ENCODE results near the gene HOXC6. TPM values are rescaled to one million over a fixed set of nuclear protein-coding genes. Genes with fewer than 3 reads are reported as not detected.

The HOXC6 gene
- total RNA-seq, 1 donor from 2014 or later, result 0.32 TPM

DNA sequence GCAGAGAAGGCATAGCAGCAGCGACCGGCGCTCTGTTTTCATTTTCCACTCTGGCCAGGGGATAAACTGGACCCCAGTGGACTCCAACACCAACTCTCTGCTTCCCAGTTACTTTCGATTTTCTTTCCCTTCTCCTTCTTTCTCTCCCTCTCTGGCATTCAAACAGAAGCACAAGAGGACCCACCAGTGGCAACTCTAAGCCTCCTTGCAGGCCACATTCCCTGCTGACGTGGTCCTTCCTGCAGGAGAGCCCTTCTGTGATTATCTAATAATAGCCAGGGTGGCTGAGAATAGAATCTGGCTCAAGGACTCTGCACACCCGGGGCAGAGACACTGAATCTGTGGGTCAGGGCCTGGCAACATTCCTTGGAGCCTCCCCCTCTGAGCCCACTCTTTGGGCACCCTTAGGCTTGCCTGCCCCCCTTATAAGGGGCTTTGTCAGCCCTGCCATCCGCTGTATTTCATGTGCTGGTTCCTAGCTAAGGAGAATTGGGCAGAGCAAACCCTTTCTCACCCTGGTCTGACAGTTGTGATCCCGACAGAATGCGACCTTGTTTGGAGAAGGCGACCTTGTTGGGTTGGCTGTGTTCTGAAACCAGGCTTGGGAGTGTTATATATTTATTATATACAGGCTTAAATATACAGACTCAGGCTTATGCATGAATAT, 8.2 kb upstream of the HOXC6 start:
- Mint-ChIP-seq H3K4me1 (ENCODE audit: low read depth, unreplicated experiment) (peaks cover 9% of the 10 kb centered on the region), H3K36me3 (ENCODE audit: unreplicated experiment) (no peaks in the 10 kb centered on the region), H3K4me3 (ENCODE audit: unreplicated experiment) (peak overlapping the region; percentile 45), H3K27ac (ENCODE audit: unreplicated experiment) (no peak overlapping the region), H3K9me3 (ENCODE audit: unreplicated experiment) (peaks cover 2% of the 10 kb centered on the region), H3K27me3 (ENCODE audit: unreplicated experiment) (peaks cover 37% of the 10 kb centered on the region)
- TF ChIP-seq, protein P1, sequence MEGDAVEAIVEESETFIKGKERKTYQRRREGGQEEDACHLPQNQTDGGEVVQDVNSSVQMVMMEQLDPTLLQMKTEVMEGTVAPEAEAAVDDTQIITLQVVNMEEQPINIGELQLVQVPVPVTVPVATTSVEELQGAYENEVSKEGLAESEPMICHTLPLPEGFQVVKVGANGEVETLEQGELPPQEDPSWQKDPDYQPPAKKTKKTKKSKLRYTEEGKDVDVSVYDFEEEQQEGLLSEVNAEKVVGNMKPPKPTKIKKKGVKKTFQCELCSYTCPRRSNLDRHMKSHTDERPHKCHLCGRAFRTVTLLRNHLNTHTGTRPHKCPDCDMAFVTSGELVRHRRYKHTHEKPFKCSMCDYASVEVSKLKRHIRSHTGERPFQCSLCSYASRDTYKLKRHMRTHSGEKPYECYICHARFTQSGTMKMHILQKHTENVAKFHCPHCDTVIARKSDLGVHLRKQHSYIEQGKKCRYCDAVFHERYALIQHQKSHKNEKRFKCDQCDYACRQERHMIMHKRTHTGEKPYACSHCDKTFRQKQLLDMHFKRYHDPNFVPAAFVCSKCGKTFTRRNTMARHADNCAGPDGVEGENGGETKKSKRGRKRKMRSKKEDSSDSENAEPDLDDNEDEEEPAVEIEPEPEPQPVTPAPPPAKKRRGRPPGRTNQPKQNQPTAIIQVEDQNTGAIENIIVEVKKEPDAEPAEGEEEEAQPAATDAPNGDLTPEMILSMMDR (IDR thresholded peaks at IDR 0.05; ENCODE audit: partially characterized antibody, unreplicated experiment), result no peak
- no peak for DNase-seq

DNA sequence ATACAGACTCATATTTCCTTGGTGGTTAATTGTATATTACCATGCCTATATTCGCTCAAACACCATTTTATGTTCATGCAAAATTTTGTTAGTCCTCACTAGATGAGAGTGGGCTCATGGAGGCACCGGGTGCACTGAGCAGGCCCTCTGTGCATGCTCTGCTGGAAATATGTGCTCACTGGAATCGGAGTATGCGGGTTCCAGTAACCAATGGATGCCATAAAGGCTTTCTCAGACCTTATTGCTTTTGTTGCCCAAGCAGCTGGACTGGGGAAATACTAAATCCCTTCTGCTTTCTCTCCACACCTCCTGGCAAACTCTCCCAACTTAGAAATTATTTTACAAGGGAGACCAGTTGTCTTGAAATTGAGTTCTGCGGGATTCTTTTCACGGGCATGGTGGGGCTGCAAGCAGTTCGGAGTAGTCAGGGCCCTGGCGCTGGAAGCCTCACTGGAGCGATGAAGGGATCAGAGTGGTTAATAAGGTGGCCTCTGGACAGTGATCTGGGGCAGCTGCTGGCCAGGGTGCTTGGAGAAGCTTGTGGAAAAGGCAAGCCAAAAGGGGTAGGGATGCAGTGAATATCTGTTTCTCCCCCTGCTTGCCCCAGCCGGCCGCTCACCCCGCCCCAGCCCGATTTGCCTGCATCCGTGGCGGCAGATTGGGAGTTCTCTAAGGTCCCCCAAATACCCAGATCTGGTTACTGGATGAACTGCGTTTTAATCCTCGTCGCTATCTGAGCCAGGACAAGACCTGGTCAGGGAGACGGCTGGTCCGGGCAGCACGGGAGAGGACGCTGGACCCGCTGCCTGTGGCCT, 7.4 kb upstream of the HOXC6 start:
- Mint-ChIP-seq H3K4me1 (ENCODE audit: low read depth, unreplicated experiment) (peaks cover 9% of the 10 kb centered on the region), H3K27ac (ENCODE audit: unreplicated experiment) (no peak overlapping the region), H3K36me3 (ENCODE audit: unreplicated experiment) (no peaks in the 10 kb centered on the region), H3K27me3 (ENCODE audit: unreplicated experiment) (peaks cover 37% of the 10 kb centered on the region), H3K9me3 (ENCODE audit: unreplicated experiment) (peaks cover 2% of the 10 kb centered on the region), H3K4me3 (ENCODE audit: unreplicated experiment) (no peak overlapping the region)
- no peak for DNase-seq
- TF ChIP-seq, protein P1 (IDR thresholded peaks at IDR 0.05; ENCODE audit: partially characterized antibody, unreplicated experiment), result no peak

DNA sequence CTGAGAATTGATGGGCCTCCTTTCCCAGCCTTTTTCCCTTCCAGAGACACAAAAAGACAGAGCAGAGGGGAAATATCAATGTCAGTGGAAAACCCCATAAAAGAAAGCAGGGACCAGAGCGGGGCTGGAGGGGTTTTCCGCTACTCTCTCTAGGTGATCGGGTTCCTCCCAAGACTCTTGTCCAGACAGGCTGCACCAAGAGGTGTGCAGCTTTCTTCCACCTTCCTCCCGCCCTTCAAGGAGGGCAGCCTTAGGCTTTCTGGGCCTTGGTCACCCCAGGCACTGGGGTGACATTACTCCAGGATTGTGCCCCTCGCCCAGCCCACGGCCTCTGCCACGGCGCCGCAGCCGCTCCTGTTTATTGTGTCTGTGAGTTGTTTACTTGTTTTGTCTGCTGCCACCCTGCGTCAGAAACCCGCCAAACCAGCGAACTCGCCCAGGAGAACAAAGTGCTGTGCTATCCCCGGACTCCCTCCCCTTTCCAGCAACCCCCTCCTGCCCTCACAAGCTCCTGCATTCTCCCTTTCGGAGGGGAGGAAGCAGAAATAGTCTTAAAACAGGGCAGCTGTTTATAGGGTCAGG, 6.7 kb upstream of the HOXC6 start:
- TF ChIP-seq, protein P1 (IDR thresholded peaks at IDR 0.05; ENCODE audit: partially characterized antibody, unreplicated experiment), result no peak
- Mint-ChIP-seq H3K27me3 (ENCODE audit: unreplicated experiment) (peaks cover 39% of the 10 kb centered on the region), H3K4me3 (ENCODE audit: unreplicated experiment) (no peak overlapping the region), H3K27ac (ENCODE audit: unreplicated experiment) (no peak overlapping the region), H3K36me3 (ENCODE audit: unreplicated experiment) (no peaks in the 10 kb centered on the region), H3K9me3 (ENCODE audit: unreplicated experiment) (peaks cover 2% of the 10 kb centered on the region), H3K4me1 (ENCODE audit: low read depth, unreplicated experiment) (peaks cover 9% of the 10 kb centered on the region)
- DNase-seq, result no peak

- Mint-ChIP-seq H3K36me3 (ENCODE audit: unreplicated experiment) (no peaks in the 10 kb centered on the region), H3K27me3 (ENCODE audit: unreplicated experiment) (peaks cover 44% of the 10 kb centered on the region), H3K4me1 (ENCODE audit: low read depth, unreplicated experiment) (peaks cover 3% of the 10 kb centered on the region), H3K4me3 (ENCODE audit: unreplicated experiment) (no peak overlapping the region), H3K9me3 (ENCODE audit: unreplicated experiment) (peaks cover 2% of the 10 kb centered on the region), H3K27ac (ENCODE audit: unreplicated experiment) (no peak overlapping the region)
- DNase-seq, result no peak
- TF ChIP-seq, protein P1 (IDR thresholded peaks at IDR 0.05; ENCODE audit: partially characterized antibody, unreplicated experiment), result no peak
These were observed 5.0 kb upstream of the HOXC6 start for GRCh38 chr12:54022960-54023884.
